Renal pelvis (tissue), 4 donors: ENCODE measurements around the gene PCK2. TPM values are rescaled to one million over a fixed set of nuclear protein-coding genes. Genes with fewer than 3 reads are reported as not detected.
A peak's percentile ranks its signal among the peaks of the same experiment; 100 is the strongest.

Experiments used
- DNase-seq: peaks from one replicate; pipeline ENCODE4 v3.0.0-alpha.2; 2013
- polyA plus RNA-seq, 3 donors: library from polyadenylated mRNA; unstranded; fragments of 120-200 nt; gene quantifications; one replicate each; pipeline ENCODE4 v1.2.1, GENCODE V29; 2013; ENCODE audit not compliant: insufficient read length in 3 of 3

Gene PCK2
- polyA plus RNA-seq, 3 donors, result 37.7 to 41.7 (median 40.0) TPM

DNA sequence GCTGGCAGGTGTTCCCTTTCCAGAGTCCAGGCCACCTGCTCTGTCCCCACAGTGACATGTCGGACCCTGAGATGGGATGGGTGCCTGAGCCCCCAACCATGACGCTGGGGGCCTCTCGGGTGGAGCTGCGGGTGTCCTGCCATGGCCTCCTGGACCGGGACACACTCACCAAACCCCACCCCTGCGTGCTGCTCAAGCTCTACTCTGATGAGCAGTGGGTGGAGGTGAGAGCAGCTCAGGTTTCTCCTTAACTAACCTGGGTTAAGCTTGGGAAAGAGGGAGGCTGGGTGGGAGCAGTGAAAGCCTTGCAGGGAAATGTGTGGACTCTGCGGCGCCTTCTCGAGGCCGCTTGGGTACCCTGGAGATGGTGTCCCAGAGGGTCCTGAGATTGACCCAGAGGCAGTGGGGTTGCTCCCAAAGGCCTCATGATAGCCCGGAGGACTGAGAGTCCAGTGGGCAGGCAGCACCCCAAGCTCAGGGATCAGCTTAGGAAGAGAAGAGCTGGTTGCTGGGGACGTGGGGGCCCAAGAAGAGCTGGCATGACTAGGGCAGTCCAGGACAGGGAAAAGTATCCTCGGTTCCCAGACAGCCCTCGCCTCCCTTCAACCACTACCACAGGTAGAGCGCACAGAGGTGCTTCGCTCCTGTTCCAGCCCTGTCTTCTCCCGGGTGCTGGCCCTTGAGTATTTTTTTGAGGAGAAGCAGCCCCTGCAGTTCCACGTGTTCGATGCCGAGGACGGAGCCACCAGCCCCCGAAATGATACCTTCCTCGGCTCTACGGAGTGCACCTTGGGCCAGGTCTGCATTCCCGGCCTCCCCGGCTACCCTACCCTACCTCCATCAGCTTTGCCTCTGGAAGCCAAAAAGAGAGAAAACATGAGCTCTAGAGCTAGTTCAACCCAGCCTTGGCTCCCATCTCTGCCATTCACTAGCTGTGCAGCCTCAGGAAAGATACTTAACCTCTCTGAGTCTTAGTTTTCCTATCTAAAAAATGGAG, 20.9 kb upstream of the PCK2 start:
- DNase-seq, result no peak

DNA sequence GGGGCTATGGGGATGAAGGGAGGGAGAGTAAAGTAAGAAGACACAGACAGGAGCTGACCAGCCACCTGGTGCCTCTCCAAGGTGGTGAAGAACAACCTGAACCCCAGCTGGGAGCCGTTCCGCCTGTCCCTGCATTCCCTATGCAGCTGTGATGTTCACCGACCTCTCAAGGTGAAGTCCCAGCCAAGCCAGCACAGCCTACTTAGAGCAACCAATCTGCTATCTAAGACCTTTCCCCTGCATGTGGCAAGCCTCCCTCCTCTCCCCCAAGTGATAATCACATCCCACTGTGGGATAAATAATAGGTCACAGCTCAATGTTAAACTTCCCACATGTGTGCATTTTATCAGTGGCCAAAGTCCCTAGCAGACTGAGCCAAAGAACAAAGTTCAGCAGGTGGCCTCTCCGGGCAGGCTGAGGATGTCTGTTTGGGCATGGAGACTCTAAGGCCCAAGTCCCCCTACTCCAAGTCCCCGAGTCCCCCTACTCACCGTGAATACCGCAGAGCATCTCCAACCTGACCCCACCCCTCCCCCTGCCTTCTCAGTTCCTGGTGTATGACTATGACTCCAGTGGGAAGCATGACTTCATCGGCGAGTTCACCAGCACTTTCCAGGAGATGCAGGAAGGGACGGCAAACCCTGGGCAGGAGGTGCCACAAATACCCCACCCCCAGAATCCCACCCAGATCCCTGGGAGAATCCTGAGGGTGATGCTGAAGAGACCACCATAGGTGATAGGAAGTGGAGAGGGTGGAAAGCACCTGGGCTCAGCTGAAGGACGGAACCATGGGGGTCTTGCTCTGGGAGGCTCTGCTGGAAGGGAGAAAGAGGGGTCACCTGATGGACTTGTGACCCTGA, 19.3 kb upstream of the PCK2 start:
- DNase-seq, result no peak

DNA sequence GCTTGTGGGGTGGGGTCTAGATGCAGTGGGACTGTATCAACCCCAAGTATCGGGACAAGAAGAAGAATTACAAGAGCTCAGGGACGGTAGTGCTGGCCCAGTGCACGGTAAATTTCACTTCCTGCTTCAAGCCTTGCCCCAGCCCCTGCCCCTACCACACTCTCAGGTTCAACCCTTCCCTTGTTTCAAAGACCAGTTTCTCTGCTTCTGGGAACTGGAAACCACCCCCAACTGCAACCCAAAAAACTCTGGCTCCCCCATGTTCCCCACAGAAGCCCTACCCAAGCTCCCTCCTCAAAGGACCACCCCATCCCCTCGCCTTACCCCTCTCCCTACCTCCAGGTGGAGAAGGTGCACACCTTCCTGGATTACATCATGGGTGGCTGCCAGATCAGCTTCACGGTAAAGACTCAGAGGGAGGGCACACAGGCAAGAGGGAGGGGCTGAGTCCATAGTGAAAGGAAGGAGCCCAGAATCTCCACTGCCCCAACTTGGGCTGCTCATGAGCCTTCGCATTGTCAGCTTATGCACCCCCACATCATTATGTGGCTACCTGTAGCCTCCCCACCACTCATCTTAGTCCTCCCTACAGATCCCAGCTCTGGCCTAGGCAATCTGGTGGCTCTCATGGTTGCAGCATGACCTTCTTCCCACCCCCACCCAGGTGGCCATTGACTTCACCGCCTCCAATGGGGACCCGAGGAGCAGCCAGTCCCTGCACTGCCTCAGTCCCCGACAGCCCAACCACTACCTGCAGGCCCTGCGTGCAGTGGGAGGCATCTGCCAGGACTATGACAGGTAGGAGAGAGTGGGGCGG, 18.4 kb upstream of the PCK2 start:
- DNase-seq, result no peak

DNA sequence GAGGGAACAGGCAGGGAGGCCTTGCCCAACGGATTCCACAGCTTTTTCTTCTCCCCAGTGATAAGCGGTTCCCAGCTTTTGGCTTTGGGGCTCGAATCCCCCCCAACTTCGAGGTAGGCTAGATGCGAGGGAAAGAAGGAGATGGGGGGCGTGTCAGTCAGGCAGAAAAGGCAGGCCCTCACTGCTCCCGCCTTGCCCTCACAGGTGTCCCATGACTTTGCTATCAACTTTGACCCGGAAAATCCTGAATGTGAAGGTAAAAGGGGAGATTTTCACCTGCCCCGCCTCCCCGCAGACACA, 17.9 kb upstream of the PCK2 start:
- no peak for DNase-seq

DNA sequence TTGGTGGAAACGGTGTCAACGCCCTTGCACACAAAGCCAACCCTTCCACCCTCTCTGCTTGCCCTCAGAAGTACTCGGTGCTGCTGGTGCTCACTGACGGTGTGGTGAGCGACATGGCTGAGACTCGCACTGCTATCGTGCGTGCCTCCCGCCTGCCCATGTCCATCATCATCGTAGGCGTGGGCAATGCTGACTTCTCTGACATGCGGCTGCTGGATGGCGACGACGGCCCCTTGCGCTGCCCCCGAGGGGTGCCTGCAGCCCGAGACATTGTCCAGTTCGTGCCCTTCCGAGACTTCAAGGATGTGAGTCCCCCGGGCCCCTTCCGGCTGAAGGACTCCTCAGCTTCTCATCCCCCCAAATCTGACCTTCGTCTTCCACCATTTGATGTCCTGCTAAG, 17.0 kb upstream of the PCK2 start:
- no peak for DNase-seq

DNA sequence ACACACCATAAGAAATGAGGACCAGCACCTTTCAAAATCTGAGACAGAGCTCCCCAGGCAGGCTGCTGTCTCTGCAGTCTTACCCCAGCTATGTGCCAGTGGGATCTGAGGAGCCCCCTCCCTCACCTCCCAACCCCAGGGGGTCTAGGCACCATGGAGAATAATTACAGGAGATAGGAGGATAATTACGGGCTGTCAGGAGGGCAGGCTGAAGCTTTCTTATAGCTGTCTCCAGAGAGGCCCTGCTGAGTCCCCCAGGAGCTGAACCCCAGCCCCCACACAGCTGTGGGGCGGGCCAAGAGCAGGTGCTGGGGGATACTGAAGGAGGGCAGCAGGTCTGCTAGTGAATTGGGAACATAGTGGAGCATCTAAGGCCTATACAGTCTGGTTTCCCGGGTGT, 16.0 kb upstream of the PCK2 start:
- no peak for DNase-seq

DNA sequence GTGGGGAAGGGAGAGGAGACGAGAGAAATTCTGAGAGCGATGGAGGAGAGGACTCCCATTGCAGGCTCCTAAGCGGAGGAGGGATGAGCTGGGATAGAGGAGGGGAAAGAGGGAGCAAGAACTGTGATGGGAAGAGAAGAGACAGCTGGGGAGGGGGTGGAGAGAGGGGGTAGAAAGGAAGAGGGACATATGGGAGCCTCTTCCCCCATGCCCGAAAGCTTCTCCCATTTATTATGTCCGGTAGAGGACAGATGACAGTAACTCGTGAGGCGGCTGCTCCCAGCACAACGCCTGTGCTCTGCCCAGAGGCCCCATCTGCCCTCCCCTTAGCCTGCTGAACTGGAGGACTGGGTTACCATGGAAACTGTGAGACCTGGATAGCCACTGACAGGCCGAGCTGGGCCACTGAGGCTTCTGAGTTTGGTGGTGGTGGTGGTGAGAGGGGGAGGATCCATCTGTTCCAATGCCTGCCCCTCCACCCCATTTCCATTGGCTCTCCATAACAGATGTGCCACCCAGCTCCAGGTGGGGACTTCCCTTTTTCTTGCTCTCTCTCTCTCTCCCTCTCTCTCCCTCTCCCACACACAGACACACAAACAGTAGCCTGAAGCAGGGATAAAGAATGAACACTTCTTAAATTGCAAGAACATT, 14.5 kb upstream of the PCK2 start:
- DNase-seq, result no peak

DNA sequence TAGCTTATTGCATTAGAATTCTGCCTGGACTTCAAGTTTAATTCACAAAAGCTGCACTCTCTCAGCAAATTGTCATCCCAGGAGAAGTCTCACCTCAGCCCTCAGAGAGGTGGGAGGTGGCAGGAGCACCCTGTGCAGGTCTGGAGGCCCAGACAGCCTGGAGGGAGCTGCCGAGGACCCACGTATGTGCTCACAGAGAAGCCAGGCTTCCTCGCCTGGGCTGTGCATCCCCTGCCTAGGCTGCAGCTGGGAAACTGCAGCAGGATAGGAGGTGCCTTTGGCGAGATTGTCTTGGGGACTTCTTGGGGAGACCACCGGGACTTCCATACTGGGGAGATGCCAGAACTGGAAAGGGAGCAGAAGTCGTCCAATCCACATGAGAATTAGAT, 14.0 kb upstream of the PCK2 start:
- DNase-seq, result no peak

DNA sequence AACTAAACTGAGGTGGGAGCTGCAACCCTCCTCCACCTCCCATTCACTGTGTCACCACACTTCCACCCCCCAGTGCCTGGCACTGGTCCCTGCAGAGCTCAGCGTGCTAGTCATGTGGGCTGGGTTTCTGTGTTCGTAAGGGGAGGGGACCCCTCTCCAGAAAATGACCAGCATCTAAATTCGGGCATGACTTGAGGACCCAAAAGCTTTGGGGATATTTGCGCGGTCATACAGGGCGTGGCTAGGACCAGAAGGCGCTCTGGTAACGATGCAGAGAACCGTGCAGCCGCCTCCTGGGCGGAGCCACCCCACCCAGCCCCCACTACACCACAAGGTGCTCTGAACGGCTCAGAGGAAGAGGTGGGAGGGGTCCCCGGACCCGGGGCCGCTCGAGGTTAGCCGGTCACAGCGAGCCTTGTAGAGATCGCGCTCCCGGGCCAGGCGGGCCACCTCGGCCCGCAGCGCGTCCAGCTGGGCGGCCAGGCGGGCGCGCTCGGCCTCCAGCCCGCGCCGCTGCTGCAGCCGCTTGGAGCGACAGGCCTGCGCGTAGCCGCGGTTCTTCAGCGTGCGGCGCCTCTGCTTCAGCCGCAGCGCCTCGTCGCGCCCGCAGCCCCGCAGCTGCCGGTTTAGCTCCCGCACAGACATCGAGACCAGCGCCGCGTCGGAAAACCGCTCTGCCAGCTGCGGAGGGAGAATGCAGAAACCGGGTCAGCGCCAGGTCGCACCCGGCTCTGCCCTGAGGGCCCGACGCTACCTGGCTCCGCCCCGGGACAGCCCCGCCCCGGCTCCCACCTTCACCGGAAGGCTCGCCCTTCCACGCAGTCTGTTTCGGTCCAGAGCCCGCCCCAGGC, 13.0 kb upstream of the PCK2 start:
- DNase-seq, result peak; percentile 19

DNA sequence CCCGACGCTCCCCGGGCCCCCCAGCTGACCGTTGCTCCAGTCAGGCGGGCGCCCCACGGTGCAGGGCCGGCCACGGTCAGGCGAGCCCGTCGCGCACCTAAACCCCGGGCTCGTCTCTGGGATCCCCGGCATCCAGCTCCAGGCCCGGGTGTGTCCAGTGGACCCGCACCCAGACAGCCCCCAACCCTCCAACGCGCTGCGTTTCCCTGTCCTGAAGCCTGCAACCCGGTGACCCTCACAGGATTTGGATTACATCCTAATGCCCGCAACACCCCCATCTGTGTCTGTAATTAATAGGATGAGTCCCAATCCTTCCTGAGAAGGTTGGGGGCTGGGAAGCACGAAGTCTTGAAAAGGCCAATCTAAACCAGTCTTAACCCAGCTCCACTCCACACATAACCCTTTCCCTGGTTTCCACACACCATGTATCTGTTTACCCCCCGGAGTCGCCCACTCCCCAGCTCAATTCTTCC, 12.3 kb upstream of the PCK2 start:
- no peak for DNase-seq

DNA sequence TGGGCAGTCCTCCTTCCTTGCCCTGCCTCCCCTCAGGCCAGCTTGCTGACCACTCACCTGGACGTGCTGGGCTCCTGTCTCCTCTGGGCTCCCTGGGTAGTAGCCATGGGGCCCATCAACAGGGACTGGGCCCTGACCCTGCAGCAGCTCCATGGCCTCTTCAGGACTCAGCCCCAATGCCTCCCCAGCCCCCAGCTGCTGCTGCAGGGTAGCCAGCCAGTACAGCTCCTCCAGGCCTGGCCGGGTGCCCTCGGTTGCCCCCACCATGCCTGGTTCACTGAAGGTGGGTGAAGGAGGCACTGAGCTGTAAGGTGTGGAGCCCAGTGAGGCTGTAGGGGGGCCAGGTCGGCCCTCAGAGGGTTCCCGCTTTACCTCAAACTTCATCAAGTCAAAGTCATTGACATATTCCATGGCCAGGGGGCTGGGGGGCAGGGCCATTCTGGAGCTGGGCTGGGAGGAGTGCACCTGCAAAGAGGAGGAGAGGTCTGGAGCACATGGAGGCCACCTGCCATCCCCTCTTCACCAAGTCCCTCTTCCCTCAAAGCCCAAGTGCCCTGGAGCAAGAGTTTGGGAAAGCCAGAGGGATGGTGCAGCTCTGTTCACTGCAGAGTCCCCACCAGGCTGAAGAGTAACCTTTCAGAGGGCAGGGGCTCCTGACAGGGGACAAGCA, 11.6 kb upstream of the PCK2 start:
- DNase-seq, result no peak

DNA sequence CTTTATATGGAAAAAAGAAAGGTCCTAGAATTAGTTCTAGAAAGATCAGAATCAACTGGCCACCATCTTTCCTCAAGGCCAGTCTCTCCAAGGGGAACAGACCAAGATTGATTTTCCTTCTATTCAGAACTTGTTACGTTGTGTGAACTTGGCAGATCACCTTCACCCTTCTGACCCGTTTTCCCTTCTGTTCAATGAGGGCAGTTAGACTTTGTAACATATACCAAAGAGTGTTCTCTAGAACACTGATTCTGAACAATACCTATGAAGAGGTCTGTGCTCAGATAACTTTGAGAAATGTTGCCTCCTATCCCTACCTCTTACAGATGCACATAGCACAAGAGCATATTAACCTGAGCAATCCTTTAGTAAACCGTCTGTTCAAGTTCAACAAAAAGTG, 10.6 kb upstream of the PCK2 start:
- no peak for DNase-seq

DNA sequence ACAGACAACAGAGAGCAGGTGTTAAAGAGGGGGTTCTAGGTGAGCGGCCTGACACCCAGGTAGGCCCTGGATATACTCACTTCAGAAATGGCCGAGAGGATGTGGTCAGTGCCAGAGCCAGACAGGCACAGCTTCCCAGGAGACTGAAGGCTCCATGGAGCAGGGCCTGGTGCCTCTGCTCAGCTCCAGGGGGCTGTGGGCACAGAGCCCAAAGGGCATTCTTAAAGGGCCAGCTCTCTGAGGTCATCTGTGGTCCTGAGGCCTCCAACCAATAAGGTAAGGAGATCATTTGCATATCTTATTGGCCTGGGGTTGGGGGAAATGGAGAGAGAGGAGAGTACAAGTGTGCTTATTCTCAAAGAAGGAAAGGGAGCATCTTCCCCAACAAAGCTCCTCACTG, 9.7 kb upstream of the PCK2 start:
- DNase-seq, result no peak

DNA sequence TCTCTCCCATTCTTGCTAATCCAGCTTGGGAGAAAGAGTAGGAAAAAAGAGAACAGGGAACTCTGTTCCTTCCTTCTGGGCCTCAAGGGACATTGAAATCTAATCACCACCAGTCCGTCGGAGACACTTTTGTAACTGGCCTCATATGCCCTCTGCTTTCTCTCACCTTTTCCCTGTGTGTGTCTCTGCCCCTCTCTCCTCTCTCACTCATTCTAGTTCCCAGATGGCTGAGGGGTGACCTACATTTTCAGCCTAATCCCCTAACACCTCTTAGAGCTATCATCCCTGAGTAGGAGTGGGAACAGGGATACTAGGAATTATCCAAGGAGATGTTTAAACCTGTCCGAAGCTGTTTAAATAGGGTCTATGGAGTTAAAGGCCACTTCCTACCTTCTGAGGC, 8.9 kb upstream of the PCK2 start:
- no peak for DNase-seq

DNA sequence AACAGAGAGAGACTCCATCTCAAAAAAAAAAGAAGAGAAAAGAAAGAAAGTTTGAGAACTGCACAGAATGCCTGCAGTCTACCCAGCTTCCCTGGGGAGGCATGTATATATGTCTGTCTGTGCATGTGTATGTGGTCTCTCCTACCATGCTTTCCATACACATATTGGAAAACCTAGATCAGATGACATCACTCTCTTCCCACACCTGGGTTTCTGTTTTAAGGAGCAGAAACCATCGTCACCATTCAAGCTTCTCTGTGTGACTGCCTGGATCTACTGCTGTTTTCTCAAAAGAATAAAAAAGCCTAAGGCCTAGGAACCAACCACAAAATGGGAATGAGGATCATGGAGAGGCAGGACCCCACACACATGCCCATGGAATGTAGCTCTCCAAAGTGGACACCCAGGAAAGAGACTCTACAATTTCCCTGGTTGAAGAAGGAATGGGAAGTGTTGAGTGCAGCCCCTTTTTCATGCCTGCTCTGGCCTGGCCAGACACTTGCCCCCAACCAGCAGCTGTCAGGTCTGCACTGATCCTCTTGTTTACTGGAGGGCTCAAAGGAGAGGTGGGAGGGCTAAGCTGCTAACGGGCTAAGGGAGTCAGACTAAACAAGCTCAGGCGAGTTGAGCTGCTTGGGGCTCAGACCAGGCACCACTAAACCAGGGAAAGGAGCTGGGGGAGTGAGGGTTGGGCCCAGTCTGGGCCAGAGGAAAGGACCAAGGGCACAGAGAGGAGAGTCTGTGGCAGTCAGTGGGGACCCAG, 7.7 kb upstream of the PCK2 start:
- DNase-seq, result no peak

DNA sequence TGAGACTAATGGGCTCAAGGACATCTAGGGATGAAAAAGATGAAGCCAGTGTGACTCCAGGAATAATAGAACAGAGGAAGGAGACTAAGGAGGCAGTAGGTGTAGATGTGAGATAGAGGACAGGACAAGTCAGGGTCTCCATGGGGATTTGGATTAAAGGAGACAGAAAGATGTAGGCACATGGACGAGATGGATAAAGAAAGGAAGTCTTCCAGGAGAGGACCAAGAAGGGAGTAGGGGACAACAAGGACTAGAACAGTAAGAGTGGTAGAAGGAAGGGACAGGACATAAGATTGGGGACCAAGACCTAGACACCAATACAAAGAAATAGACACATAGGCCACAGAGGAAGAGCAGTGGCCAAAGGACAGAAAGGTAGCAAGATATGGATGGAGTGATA, 7.1 kb upstream of the PCK2 start:
- DNase-seq, result no peak

DNA sequence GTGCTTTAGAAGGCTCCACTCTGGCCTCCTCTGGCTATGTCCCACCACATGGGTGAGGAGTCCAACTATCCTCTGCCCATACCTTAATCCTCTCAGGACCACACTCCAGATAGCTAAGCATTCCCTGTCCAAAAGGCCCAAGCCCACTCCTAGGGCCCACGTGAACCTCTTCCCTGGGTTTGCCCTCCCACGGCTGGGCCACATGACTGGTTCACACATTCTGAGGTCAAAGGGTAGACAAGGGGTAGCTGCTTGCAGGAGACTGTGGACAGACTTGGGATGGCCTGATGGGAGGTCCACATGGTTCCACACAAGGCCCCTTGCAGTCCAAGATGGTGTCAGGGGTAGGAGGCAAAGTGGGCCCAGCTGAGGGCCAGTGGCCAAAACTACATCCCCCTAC, 6.0 kb upstream of the PCK2 start:
- DNase-seq, result no peak

DNA sequence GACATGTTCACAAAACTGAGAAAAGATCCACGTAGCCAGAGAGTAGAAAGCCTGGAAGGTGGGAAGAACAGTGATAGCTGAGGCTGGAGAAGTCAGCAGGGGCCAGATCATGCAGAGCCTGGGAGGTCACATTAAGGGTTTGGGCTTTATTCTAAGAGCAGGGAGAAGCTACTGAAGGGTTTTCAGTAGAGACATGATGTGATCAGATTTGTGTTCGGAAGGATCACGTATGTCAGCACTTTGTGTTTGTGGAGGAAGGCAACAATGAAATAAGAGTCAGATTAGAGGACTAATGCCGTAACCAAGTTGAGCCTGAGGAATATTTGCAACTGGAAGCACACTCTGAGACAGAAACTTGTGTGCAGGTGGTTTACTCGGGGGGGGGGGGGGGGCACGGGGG, 4.2 kb upstream of the PCK2 start:
- no peak for DNase-seq

DNA sequence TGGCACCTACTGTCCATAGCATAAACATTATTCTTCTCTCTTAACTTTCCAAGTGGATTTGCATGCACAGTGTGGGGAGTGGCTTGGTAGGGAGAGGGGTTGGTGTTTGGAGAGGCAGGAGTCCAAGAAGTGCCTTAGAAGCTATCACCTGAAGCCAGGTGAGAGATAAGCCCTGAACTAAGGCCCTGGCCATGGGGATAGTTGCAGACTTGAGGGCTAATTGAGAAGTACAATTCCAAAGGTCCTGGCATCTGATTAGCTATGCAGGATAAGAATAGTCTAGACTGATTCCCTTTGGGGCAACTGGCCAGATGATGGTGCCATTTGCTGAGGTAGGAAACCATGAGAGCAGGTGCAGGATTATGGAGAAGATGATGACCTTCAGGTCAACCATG, 2.0 kb upstream of the PCK2 start:
- DNase-seq, result no peak
